ENCODE data around the gene GGN. TPM values are rescaled to one million over a fixed set of nuclear protein-coding genes. Genes with fewer than 3 reads are reported as not detected.

GGN gene
- total RNA-seq, 1 donor, result 0.86 TPM

- DNase-seq (ENCODE audit: low read depth), result peak; percentile 54
- H3K4me3 ChIP-seq (ENCODE audit: low read depth, low read length), result peak overlapping the region; percentile 73
- TF ChIP-seq, protein P1, sequence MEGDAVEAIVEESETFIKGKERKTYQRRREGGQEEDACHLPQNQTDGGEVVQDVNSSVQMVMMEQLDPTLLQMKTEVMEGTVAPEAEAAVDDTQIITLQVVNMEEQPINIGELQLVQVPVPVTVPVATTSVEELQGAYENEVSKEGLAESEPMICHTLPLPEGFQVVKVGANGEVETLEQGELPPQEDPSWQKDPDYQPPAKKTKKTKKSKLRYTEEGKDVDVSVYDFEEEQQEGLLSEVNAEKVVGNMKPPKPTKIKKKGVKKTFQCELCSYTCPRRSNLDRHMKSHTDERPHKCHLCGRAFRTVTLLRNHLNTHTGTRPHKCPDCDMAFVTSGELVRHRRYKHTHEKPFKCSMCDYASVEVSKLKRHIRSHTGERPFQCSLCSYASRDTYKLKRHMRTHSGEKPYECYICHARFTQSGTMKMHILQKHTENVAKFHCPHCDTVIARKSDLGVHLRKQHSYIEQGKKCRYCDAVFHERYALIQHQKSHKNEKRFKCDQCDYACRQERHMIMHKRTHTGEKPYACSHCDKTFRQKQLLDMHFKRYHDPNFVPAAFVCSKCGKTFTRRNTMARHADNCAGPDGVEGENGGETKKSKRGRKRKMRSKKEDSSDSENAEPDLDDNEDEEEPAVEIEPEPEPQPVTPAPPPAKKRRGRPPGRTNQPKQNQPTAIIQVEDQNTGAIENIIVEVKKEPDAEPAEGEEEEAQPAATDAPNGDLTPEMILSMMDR (IDR thresholded peaks at IDR 0.05; ENCODE audit: insufficient read depth, low read depth, low read length), result no peak
Observed at GRCh38 chr19:38362076-38362945, 25.5 kb downstream of the GGN start.

DNA sequence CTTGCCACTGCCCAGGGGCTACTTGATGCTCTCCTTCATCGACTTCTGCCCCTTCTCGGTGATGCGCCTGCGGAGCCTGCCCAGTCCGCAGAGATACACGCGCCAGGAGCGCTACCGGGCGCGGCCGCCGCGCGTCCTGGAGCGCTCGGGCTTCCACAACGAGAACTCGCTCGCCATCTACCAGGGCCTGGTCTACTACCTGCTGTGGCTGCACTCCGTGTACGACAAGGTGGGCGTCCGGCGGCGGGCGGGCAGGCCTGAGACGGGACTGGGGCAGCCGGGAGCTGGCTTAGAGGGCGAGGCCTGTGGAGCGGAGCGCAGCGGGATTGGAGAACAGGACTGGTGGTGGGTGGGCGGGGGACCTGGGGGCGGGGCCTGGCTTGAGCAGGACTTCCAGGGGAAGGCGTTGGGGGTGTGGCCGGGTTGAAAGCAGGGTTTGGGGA, 26.2 kb downstream of the GGN start:
- H3K4me3 ChIP-seq (ENCODE audit: low read depth, low read length), result peak overlapping the region; percentile 73
- TF ChIP-seq, protein P1 (IDR thresholded peaks at IDR 0.05; ENCODE audit: insufficient read depth, low read depth, low read length), result peak; percentile 9
- peak; percentile 72 for DNase-seq (ENCODE audit: low read depth)

DNA sequence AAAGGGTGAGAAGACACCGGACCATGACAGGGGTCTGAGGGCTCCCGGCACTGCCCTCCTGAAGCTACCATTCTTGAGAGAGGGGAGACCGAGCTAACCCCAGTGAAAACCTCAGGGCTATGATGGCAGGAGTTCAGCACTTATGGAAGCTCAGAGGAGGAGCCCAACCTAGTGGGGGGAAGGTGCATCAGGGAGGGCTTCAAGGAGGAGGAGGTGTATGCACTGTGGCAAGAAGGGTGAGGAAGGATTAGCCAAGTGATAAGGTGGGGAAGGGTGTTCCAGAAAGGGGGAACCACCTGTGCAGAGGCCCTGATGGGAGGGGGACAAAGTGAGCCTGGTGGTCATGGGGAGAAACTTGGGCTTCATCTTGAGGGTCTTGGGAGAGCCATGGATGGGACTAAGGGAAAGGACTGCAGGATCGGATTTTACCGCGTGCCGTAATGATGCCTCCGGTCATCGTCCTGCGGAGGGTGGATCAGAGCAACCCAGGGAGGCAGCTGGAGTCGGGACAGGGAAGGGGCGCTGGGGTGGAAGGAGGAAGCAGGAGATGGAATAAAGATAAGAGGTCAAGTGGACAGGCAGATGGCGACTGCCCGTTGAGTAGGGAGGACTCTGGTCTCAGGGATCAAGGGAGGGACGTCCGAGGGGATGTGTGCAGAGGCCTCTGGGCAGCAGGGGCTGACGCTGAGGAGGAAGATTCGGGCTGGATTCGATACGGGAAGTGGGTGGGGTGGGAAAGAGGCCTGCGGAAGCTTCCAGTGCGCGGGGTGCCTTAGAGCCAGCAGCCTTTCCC, 26.8 kb downstream of the GGN start:
- H3K4me3 ChIP-seq (ENCODE audit: low read depth, low read length), result peak overlapping the region; percentile 73
- no peak for DNase-seq (ENCODE audit: low read depth)
- TF ChIP-seq, protein P1 (IDR thresholded peaks at IDR 0.05; ENCODE audit: insufficient read depth, low read depth, low read length), result no peak

- no peak for DNase-seq (ENCODE audit: low read depth)
- H3K4me3 ChIP-seq (ENCODE audit: low read depth, low read length), result no peak overlapping the region
- TF ChIP-seq, protein P1 (IDR thresholded peaks at IDR 0.05; ENCODE audit: insufficient read depth, low read depth, low read length), result no peak
Observed at GRCh38 chr19:38360351-38360750, 27.5 kb downstream of the GGN start.

DNA sequence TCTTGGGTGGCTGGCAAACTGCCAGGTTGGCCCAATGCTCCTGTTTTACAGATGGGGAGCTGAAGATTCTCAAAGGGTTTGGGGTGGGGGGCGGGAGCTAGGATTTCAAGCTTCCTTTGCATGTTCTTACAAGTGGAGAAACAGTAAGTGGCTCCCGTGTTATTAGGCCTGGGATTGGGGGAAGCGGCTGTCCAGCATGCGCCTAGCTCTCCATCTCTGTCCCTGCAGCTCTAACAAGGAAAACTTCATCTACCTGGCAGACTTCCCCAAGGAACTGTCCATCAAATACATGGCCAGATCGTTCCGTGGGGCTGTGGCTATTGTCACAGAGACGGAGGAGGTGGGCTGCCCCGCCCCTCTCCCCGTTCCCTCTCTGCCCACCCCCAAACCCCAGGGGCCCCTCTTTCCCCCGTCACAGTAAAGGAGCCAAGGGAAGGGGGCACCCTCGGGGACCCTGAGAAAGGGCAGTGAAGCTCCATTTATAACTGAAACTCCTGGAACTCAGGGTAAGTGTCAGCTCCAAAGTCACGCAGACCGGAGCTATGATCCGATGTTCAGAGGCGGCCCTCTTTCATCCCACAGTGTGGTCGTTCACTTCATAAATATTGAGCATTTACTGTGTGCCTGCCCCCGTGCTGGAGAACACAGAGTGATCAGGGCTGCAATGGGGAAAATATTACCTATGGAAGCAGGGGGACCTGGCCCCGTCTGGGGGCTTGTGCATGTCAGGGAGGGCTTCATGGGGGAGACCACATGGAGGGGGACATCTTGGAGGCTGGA, 28.4 kb downstream of the GGN start:
- TF ChIP-seq, protein P1 (IDR thresholded peaks at IDR 0.05; ENCODE audit: insufficient read depth, low read depth, low read length), result no peak
- no peak overlapping the region for H3K4me3 ChIP-seq (ENCODE audit: low read depth, low read length)
- no peak for DNase-seq (ENCODE audit: low read depth)

- H3K4me3 ChIP-seq (ENCODE audit: low read depth, low read length), result no peak overlapping the region
- TF ChIP-seq, protein P1 (IDR thresholded peaks at IDR 0.05; ENCODE audit: insufficient read depth, low read depth, low read length), result no peak
- DNase-seq (ENCODE audit: low read depth), result no peak
Observed at GRCh38 chr19:38358071-38358470, 29.8 kb downstream of the GGN start.
